GM19099 (cell line): ENCODE results near the gene ABHD17A.

Experiments used
- POLR2A ChIP-seq: IDR thresholded peaks from 3 replicates; pipeline ENCODE4 v1.6.1; 2011; ENCODE audit warnings: low read depth; ENCODE audit not compliant: insufficient read length; ENCODE audit errors: extremely low read depth

The ABHD17A gene

GRCh38 chr19:1860042-1860775 is 25.1 kb downstream of the ABHD17A start:
- no peak for TF ChIP-seq POLR2A

GRCh38 chr19:1859331-1859781 is 25.9 kb downstream of the ABHD17A start:
- no peak for TF ChIP-seq POLR2A

- no peak for TF ChIP-seq POLR2A
Measured at GRCh38 chr19:1858412-1859081, 26.7 kb downstream of the ABHD17A start.

GRCh38 chr19:1857648-1858326 is 27.5 kb downstream of the ABHD17A start:
- TF ChIP-seq POLR2A, result no peak

GRCh38 chr19:1856698-1857603 is 28.3 kb downstream of the ABHD17A start:
- TF ChIP-seq POLR2A, result no peak

GRCh38 chr19:1856345-1856697 is 29.0 kb downstream of the ABHD17A start:
- no peak for TF ChIP-seq POLR2A

DNA sequence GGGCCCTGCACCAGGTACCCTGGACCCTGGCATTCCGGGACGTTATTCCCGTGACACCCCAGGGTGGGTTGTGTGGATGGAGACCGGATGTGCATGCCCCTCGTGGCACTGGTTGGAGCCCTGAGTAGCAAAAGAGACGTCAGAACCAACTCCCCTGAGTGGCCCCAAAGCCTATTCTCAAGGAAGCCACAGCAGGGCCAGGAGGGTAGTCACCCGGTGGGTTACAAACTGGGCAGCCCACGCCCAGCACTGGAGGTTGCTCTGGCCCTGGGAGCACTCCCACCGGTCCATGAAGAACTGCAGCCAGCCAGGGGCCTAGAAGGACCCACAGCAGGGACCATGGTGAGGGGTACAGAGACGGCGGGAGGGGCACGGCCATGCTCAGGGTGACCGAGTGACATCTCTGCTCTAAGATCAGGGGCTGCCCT is 29.5 kb downstream of the ABHD17A start:
- no peak for TF ChIP-seq POLR2A

DNA sequence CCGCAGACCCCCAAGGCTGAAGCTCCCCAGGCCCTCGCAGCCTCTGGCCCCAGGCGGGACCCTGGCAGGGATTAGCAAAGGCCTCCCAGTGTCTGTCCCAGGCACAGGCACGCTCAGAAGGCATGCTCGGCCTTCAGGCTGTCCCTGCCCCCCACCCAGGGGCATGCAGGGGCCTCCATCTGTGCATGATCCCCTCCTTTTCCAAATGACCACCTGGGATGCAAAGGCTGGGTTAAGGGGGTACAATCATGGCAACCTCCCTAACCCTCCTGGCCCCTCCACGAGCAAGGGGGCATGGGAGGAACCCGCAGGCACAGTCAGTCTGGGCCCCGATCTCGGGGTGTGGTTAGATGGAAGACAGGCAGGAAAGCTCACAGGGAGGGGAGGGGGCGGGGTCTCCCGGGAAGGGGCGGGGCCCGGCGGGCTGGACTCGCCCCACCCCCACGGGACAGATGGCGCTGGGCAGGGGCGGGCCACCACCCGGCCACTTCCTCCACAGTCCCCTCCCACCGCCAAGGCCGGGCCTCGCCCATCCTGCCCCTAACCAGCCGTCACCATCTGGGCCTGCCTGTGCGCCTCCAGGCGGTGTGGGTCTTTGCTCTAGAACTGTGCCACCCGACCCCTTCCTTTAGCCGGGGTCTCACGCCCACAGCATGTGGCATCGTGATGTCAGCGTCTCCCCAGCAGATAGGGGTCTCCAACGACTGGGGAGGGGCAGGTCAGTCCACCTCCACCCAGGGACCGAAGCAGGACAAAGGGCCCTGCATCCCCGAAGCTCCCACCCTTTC is 30.1 kb downstream of the ABHD17A start:
- peak; percentile 67 for TF ChIP-seq POLR2A

- no peak for TF ChIP-seq POLR2A
Measured at GRCh38 chr19:1854542-1855039, 30.7 kb downstream of the ABHD17A start.

- TF ChIP-seq POLR2A, result no peak
Measured at GRCh38 chr19:1854039-1854541, 31.2 kb downstream of the ABHD17A start.

GRCh38 chr19:1853295-1854038 is 31.8 kb downstream of the ABHD17A start:
- TF ChIP-seq POLR2A, result no peak

DNA sequence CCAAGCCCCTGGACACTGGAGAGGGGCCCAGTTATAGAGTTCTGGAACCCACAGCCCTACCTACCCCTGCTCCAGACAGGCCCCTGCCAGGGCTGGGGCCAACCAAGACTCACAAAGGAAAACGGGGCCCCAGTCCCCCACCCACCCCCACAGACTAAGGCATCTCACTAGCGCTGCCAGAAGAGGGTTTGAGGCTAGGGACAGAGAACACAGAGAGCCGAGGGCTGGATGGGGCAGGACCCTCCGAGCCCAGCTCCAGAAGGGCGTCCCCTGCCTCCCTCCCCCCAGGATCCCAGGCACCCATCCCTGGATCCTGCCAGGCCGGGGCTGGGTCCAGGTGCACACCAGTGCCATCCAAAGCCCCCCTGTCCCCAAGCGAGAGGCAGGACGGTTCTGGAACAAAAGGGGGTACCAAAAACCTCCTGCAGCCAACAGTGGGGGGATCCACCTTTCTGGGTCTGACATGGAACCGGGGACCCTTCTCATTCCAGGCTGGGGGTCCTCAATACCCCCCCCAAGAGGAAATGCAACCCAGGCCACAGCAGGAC is 32.6 kb downstream of the ABHD17A start:
- no peak for TF ChIP-seq POLR2A
